ENCODE data around the gene NLN.
"Not testable (repeated sequence)": the region's sequence is repeated elsewhere in the genome, so short reads cannot be mapped to it uniquely, and the experiment has no call there.

NLN gene

DNA sequence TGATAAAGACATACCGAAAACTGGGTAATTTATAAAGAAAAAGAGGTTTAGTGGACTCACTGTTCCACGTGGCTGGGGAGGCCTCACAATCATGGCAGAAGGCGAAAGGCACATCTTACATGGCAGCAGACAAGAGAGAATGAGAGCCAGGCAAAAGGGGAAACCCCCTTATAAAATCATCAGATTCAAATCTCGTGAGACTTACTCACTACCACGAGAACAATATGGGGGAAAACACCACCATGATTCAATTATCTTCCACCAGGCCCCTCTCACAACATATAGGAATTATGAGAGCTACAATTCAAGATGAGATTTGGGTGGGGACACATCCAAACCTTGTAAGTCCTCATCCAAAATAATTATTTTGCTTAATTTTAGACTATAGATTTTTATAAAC is 149.8 kb downstream of the NLN start:
- DNase-seq (ENCODE audit: low spot score) = not testable (repeated sequence)

GRCh38 chr5:65873181-65873750 is 151.3 kb downstream of the NLN start:
- no peak for DNase-seq (ENCODE audit: low spot score)

DNA sequence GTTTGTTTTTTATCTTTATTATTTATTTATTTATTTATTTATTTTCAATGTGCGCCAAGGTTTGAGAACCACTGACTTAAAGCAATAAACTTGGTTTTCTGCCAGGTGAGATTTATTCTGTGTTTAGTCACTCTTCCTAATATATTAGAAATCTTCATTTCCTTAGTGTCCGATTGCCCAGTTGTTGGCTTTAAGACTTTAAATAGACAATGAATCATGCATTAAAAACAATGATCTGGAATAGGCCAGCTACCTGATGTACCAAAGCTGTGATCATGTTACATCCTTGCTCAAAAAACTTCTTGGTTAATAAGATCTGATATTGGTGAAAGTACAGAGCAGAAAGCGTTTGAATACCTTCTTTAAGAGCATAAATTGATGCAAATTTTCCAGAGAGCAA is 152.2 kb downstream of the NLN start:
- no peak for DNase-seq (ENCODE audit: low spot score)

DNA sequence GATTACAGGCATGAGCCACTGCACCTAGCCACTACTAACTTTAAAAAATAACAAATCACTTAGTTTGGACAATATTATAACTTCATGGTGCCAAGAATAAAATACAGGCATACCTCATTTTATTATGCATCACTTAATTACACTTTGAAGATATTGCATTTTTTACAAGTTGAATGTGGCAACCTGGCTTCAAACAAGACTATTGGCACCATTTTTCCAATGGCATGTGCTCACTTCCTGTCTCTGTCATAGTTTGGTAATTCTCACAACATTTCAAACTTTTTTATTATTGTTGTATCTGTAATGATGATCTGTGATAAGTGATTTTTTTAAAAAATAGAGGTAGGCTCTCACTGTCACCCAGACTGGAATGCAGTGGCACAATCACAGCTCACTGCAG is 154.5 kb downstream of the NLN start:
- DNase-seq (ENCODE audit: low spot score) = no peak

DNA sequence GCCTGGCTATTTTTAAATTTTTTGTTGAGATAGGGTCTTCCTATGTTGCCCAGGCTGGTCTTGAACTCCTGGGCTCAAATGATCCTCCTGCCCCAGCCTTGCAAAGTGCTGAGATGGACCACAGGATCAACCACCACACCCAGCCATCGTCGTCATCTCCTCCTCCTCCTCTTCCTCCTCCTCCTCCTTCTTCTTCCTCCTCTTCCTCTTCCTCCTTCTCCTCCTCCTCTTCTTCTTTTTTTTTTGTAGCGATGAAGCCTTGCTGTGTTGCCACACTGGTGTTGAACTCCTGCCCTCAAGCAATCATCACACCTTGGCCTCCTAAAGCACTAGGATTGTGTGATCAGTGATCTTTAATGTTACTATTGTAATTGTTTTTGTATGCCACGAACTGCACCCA is 155.0 kb downstream of the NLN start:
- no peak for DNase-seq (ENCODE audit: low spot score)
